ENCODE data around the gene SCLT1.

Gene SCLT1

GRCh38 chr4:129064717-129065116 is 28.6 kb downstream of the SCLT1 start:
- no peak for DNase-seq

DNA sequence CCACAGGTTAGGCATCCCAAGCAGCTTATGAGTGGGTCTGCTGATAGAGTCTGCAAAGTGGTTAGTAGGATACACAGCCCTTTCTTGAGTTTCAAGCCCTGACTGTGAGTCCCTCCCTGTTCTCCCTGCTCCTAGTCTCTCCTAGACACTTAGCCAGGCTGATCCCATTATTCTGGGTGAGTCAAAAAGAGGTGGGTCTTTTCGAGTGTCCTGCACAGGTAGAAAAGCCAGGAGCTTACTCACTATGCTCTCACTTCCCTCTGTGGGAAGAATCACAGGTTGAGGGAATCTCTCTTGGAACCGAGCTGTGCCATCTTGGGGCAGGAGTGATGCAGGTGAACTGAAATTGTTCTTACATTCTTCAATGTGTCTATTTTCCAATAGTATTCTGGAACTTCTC is 29.7 kb downstream of the SCLT1 start:
- DNase-seq = no peak

DNA sequence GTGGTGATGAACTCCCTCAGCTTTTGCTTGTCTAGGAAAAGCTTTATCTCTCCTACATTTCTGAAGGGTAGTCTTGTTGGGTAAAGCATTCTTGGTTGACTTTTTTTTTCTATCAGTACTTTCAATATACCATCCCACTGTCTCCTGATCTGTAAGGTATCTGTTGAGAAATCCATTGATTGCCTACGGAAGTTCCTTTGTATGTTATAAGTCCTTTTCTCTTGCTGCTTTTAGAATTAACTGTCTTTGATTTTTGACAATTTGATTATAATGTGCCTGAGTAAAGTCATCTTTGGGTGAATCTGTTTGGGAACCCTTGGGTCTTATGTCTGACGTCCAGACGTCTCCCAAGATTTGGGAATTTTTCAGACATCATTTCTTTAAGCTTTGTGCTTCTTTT is 30.8 kb downstream of the SCLT1 start:
- no peak for DNase-seq

GRCh38 chr4:129059028-129059427 is 34.3 kb downstream of the SCLT1 start:
- DNase-seq = no peak

GRCh38 chr4:129046055-129046959 is 47.0 kb downstream of the SCLT1 start:
- no peak for DNase-seq

DNA sequence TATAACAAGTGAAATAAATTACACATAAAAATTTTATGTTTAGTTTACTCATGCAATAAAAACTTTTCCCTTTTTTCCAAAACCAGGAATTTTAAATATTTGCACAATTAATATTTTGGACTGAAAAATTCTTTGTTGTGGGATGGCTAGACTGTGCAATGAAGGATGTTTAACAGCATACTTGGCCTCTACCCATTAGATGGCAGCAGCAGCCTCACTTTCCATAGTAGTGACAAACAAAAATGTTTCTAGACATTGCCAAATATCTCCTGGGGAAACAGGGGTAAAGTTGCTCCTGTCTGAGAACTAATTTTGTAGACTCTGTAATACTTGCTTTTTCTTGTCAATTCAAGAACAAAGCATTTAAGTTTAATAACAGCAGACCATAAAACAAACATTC is 49.8 kb downstream of the SCLT1 start:
- no peak for DNase-seq

DNA sequence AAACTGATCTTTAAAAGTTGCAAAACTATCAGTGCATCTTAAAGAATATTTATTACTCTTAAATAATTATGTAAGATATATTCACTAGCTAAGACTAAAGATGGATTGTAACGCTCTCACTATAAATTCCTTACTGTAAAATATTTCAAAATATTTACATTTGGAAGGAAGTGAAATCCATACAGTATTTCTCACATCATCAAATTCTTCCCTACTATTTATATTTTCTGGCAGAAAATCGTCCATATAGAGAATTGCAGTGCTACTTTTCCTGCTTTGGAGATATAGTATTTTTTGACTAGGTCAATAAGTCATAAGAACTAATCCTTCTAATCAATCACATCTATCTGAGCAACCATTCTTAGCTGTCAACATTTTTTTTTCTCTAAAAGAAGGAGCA is 52.9 kb downstream of the SCLT1 start:
- no peak for DNase-seq

- DNase-seq = no peak
These were observed 56.2 kb downstream of the SCLT1 start for GRCh38 chr4:129037093-129037492.

DNA sequence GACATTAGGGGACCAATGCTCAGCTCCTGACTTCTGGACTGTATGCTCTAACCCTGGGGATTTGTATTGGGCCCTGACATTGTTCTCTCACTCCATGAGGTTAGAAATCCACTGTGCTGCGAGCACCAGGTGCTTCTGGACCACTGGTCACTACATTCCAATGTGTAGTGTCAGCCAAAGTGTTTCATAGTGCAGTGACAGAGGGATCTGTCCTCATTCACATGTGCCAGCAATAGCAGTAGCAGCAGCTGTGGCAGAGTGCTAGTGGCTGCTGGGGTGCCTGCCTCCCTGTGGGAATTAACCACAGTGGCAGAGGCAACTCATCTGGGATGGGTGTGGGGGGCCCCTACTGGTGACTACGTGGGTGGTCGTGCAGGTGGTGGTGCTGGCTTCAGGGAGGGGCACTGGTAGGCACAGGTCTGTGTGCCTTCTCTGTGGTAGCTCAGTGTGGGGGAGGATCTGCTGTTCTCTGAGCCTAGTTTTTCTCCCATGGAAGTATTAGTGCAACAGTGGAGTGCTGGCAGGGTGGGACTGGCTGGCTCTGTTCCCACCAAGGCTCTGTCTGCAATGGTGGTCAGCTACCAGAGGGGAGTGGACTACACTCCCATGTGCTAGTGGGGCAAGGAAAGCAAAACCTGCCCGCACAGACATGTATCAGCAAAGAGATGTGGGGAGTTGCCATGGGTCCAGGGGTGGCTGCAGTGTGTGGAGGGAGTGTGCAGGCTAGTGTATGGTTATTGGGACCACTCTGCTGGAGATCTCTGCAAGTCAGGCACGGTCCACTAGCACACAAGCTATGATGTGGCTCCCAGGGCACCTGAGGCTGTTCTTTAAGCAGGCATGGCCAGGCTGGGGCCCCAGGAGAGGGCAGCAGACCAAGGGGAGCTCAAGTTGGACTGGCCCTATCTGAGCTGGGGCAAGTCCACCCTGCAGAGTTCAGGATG is 78.5 kb downstream of the SCLT1 start:
- no peak for DNase-seq

- no peak for DNase-seq
These were observed 85.2 kb downstream of the SCLT1 start for GRCh38 chr4:129008096-129008495.

GRCh38 chr4:128986908-128987307 is 106.4 kb downstream of the SCLT1 start:
- DNase-seq = no peak

GRCh38 chr4:128986019-128986418 is 107.3 kb downstream of the SCLT1 start:
- DNase-seq = no peak

DNA sequence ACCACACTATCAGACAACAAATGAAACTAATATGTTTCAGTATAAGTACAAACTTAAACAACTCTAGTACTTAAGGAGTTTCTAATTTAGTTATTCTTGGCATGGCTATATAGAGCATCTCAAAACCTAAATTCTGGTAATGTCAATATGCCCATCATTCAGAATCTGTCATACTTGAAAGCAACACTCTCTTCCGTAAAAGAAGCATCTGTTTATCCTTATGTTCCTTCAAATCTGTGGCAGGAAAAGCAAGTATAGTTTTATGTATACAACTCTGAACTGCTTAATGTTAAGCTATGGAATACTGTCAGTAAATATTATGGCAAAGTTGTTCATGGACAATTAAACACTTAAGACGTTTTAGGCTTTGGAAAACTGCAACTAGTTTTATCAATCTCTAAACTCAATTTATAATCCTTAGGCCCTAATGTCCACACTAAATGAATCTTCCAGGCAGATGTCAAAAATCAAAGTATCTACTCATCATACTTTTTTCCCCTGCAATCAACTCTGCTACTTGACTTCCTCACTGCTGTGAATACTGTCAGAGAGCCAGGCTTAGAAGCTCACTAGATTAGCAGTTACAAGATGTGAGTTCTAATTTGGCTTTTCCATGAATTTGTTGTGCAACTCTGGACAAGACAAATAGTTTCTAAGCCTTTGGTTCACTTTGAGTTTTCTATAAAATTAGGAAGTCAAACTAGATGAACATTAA is 109.4 kb downstream of the SCLT1 start:
- no peak for DNase-seq

DNA sequence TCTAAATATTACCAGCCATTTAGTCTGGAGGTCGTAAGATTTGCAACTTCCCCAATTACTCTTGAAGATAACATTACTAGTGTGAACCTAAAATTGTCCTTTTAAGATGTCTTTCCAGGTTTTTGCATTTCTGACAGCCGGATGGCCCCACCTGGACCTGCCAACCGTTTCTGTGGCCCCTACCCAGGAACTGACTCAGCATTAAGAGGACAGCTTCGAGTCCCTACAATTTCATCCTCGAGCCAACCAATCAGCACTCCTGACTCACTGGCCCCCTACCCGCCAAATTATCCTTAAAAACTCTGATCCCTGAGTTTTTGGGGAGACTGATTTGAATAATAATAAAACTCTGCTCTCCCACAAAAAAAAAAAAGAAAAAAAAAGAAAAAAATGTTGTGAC is 112.0 kb downstream of the SCLT1 start:
- DNase-seq = no peak

- DNase-seq = no peak
These were observed 112.5 kb downstream of the SCLT1 start for GRCh38 chr4:128980816-128981326.

GRCh38 chr4:128979934-128980333 is 113.4 kb downstream of the SCLT1 start:
- DNase-seq = no peak

GRCh38 chr4:128978985-128979384 is 114.4 kb downstream of the SCLT1 start:
- DNase-seq = no peak

- DNase-seq = no peak
These were observed 119.2 kb downstream of the SCLT1 start for GRCh38 chr4:128974136-128974581.

DNA sequence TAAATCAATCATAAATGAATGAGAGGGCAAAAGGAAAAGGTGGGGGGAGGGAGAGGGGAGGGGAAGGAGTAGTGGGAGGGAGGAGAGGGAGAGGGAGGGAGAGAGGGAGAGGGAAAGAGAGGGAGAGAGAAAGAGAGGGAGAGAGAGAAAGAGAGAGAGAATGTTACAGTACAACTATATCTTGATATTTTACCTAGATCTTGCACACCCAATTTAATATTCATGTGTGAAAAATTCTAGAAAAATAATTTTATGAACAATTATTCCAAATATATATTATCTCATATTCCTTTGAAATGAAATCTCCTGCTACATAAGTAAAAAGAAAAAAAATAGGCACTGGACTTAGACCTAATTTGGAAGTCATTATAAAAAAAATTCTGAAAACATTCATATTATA is 120.0 kb downstream of the SCLT1 start:
- no peak for DNase-seq

- no peak for DNase-seq
These were observed 131.9 kb downstream of the SCLT1 start for GRCh38 chr4:128961405-128961804.

DNA sequence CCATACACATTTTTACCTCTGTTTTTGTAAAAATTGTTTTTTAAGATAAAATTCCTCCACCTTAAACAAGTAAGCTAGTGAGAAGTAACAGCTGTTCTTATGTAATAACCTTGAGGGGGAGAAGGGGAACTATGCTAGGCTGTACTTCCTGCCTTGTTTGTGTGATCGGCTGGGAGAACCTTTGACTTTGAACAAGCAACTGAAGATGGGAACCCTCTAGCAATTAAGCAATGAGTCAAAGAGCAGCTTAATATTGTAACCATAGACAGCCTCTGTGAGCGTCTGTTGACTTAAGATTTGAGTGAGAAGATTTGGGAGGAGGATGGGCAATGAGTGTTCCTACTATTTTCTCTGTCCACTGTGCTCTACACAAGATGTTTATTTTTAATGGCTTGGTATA is 135.1 kb downstream of the SCLT1 start:
- DNase-seq = no peak

- no peak for DNase-seq
These were observed 135.9 kb downstream of the SCLT1 start for GRCh38 chr4:128957459-128957858.

DNA sequence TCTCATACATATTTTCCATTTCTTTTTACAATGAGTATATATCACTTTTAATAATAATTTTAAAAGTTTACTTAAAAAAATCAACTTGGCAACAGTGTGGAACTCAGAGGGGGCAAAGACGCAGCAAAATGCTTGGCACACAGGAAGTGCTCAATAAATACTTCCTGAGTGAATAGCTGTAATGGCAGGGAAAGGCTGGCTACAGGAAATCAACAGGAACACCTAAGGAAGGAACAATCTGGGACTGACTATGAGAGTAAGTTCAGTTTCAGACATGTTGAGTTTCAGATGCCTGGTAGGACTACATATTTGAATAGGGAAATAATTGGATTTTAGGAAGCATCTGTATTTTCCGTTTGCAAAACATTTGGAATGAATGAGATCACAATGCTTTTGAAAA is 137.6 kb downstream of the SCLT1 start:
- DNase-seq = no peak

All from activated T-cell treated with anti-CD3 and anti-CD28 coated beads for 4 hours (primary cell).